ENCODE measurements around the gene PINLYP.

DNA sequence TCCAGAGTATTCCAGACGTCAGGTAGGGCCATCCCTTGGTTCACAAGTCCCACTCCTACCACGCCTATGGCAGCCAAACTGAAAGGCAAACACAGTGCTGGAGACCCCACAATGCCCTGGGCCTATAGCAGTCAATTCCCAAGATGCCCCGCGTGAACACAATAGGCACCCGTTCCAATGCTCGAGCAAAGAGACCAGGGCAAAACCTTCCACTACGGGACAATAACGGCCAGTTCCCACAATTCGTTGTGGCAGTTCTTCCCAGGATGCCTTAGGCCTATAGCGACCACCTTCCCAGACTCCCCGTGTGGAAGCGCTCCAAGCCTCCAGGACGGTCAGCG lies 43.3 kb downstream of the PINLYP start:
- TF ChIP-seq, protein P1, sequence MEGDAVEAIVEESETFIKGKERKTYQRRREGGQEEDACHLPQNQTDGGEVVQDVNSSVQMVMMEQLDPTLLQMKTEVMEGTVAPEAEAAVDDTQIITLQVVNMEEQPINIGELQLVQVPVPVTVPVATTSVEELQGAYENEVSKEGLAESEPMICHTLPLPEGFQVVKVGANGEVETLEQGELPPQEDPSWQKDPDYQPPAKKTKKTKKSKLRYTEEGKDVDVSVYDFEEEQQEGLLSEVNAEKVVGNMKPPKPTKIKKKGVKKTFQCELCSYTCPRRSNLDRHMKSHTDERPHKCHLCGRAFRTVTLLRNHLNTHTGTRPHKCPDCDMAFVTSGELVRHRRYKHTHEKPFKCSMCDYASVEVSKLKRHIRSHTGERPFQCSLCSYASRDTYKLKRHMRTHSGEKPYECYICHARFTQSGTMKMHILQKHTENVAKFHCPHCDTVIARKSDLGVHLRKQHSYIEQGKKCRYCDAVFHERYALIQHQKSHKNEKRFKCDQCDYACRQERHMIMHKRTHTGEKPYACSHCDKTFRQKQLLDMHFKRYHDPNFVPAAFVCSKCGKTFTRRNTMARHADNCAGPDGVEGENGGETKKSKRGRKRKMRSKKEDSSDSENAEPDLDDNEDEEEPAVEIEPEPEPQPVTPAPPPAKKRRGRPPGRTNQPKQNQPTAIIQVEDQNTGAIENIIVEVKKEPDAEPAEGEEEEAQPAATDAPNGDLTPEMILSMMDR (IDR thresholded peaks at IDR 0.05 in 4 of 5, conservative IDR thresholded peaks at IDR 0.05 in 1 of 5): no peak
- no peak for TF ChIP-seq POLR2A (IDR thresholded peaks at IDR 0.05)
